Adrenal gland (tissue), 5 donors: ENCODE results near the gene NDUFC2.

Experiments used
- CTCF ChIP-seq, 6 experiments: fragments of 450-650 bp in 4 of 6; fragments of 200-600 bp in 2 of 6; sonication (generic) in 1 of 6; IDR thresholded peaks; 1 replicate in 5 of 6; 2 replicates in 1 of 6; pipeline versions ENCODE4 v1.5.1 to v1.8.0; 2016 to 2021; ENCODE audit warnings: antibody characterized with exemption in 6 of 6, mild to moderate bottlenecking in 2 of 6, moderate library complexity in 1 of 6
- POLR2A ChIP-seq, 2 donors: fragments of 450-650 bp; IDR thresholded peaks; one replicate each; pipeline ENCODE4 v1.6.1; 2017; ENCODE audit warnings: antibody characterized with exemption in 2 of 2, mild to moderate bottlenecking in 2 of 2, moderate library complexity in 1 of 2
- donor health status: DM: no; HTN: no; CAD: no.

GRCh38 chr11:78031629-78032028 lies 48.0 kb downstream of the NDUFC2 start:
- TF ChIP-seq POLR2A (IDR thresholded peaks at IDR 0.05) (no peak), CTCF (IDR thresholded peaks at IDR 0.05) (no peak)
